GM19468 (cell line): Measurements from ENCODE around the gene MRPL19.

Experiments used
- ATAC-seq: cut with Tn5 transposase; IDR thresholded peaks from one replicate; pipeline ENCODE4 v1.9.1; 2021; ENCODE audit warnings: mild to moderate bottlenecking, moderate library complexity, moderate number of reproducible peaks; ENCODE audit not compliant: unreplicated experiment; ENCODE audit errors: extremely low read depth

The MRPL19 gene

GRCh38 chr2:75720525-75720924 is 73.9 kb downstream of the MRPL19 start:
- no peak for ATAC-seq

GRCh38 chr2:75722687-75723086 is 76.1 kb downstream of the MRPL19 start:
- ATAC-seq, result no peak

- no peak for ATAC-seq
Observed at GRCh38 chr2:75728614-75729419, 82.2 kb downstream of the MRPL19 start.

- ATAC-seq, result no peak
Observed at GRCh38 chr2:75729861-75730260, 83.3 kb downstream of the MRPL19 start.

- ATAC-seq, result no peak
Observed at GRCh38 chr2:75736276-75736675, 89.7 kb downstream of the MRPL19 start.

GRCh38 chr2:75737961-75738360 is 91.4 kb downstream of the MRPL19 start:
- no peak for ATAC-seq
